Osteoblast (primary cell): ENCODE results near the gene ANGPTL2. TPM values are rescaled to one million over a fixed set of nuclear protein-coding genes. Genes with fewer than 3 reads are reported as not detected.

Source experiments
- DNase-seq: peaks from one replicate; pipeline ENCODE4 v3.0.0; 2011; ENCODE audit warnings: low spot score, mixed read lengths; ENCODE audit not compliant: insufficient read length; ENCODE audit errors: missing footprints
- H2AFZ ChIP-seq: 2 replicates; pipeline ENCODE4 v1.6.0; 2011; ENCODE audit warnings: mild to moderate bottlenecking, low read length
- H3K27ac ChIP-seq: 2 replicates; pipeline ENCODE4 v1.5.1; 2011; ENCODE audit warnings: mild to moderate bottlenecking, low read depth, low read length, moderate library complexity
- H3K27me3 ChIP-seq: 2 replicates; pipeline ENCODE4 v1.6.0; 2012; ENCODE audit warnings: mild to moderate bottlenecking, control low read depth, inconsistent platforms, low read length, moderate library complexity; ENCODE audit not compliant: insufficient read depth
- H3K36me3 ChIP-seq: 2 replicates; pipeline ENCODE4 v1.5.1; 2011; ENCODE audit warnings: mild to moderate bottlenecking, low read length, control low read depth, moderate library complexity; ENCODE audit not compliant: insufficient read depth
- H3K4me1 ChIP-seq: 2 replicates; pipeline ENCODE4 v1.5.1; 2011; ENCODE audit warnings: mild to moderate bottlenecking, low read length, control low read depth, moderate library complexity; ENCODE audit not compliant: insufficient read depth
- H3K4me2 ChIP-seq: 2 replicates; pipeline ENCODE4 v1.6.0; 2011; ENCODE audit warnings: mild to moderate bottlenecking, low read length; ENCODE audit not compliant: insufficient read depth
- H3K4me3 ChIP-seq: fragments of 200-600 bp; sonication (generic); 3 replicates; pipeline ENCODE4 v1.5.1; 2012; ENCODE audit warnings: mild to moderate bottlenecking, low read length, inconsistent platforms; ENCODE audit not compliant: insufficient read depth
- H3K79me2 ChIP-seq: 2 replicates; pipeline ENCODE4 v1.6.0; 2012; ENCODE audit warnings: mild to moderate bottlenecking, low read length, control low read depth, inconsistent platforms; ENCODE audit not compliant: insufficient read depth
- H3K9me3 ChIP-seq: 2 replicates; pipeline ENCODE4 v1.5.1; 2011; ENCODE audit warnings: low read depth, low read length, control low read depth
- H4K20me1 ChIP-seq: 2 replicates; pipeline ENCODE4 v1.6.0; 2012; ENCODE audit warnings: mild to moderate bottlenecking, low read length, control low read depth; ENCODE audit not compliant: insufficient read depth
- CTCF ChIP-seq: IDR thresholded peaks from 2 replicates; pipeline ENCODE4 v1.5.1; 2011; ENCODE audit warnings: mild to moderate bottlenecking, low read depth, low read length, moderate library complexity; ENCODE audit errors: extremely low read depth
- total RNA-seq: library from RNA; depleted of rRNA; stranded (reverse); fragments of >200 nt; gene quantifications from 2 replicates; pipeline ENCODE4 v1.2.3, GENCODE V29; 2012

ANGPTL2 gene
- total RNA-seq, 1 donor = 39.8 TPM

- no peaks in the 10 kb centered on the region for H3K4me1 ChIP-seq
- H3K79me2 ChIP-seq = no peaks in the 10 kb centered on the region
- no peak for TF ChIP-seq CTCF
- H2AFZ ChIP-seq = no peak overlapping the region
- H3K9me3 ChIP-seq = no peaks in the 10 kb centered on the region
- H3K27ac ChIP-seq = no peak overlapping the region
- no peaks in the 10 kb centered on the region for H3K27me3 ChIP-seq
- no peaks in the 10 kb centered on the region for H3K36me3 ChIP-seq
- no peak overlapping the region for H3K4me2 ChIP-seq
- no peaks in the 10 kb centered on the region for H4K20me1 ChIP-seq
- DNase-seq = no peak
- no peak overlapping the region for H3K4me3 ChIP-seq
These were observed 35.0 kb downstream of the ANGPTL2 start for GRCh38 chr9:127087411-127087810.

GRCh38 chr9:127086771-127087170 lies 35.7 kb downstream of the ANGPTL2 start:
- Histone ChIP-seq H2AFZ (no peak overlapping the region), H3K4me2 (no peak overlapping the region), H4K20me1 (no peaks in the 10 kb centered on the region), H3K27ac (no peak overlapping the region), H3K79me2 (no peaks in the 10 kb centered on the region), H3K9me3 (no peaks in the 10 kb centered on the region), H3K27me3 (no peaks in the 10 kb centered on the region), H3K4me3 (no peak overlapping the region), H3K36me3 (no peaks in the 10 kb centered on the region), H3K4me1 (no peaks in the 10 kb centered on the region)
- TF ChIP-seq CTCF = no peak
- DNase-seq = no peak

GRCh38 chr9:127085186-127085585 lies 37.2 kb downstream of the ANGPTL2 start:
- TF ChIP-seq CTCF = no peak
- DNase-seq = no peak
- no peak overlapping the region for H2AFZ ChIP-seq
- no peak overlapping the region for H3K4me2 ChIP-seq
- H3K36me3 ChIP-seq = no peaks in the 10 kb centered on the region
- no peaks in the 10 kb centered on the region for H3K4me1 ChIP-seq
- H3K79me2 ChIP-seq = no peaks in the 10 kb centered on the region
- H3K9me3 ChIP-seq = no peaks in the 10 kb centered on the region
- H4K20me1 ChIP-seq = no peaks in the 10 kb centered on the region
- H3K4me3 ChIP-seq = no peak overlapping the region
- H3K27me3 ChIP-seq = no peaks in the 10 kb centered on the region
- H3K27ac ChIP-seq = no peak overlapping the region

GRCh38 chr9:127084076-127085039 lies 38.1 kb downstream of the ANGPTL2 start:
- no peaks in the 10 kb centered on the region for H3K79me2 ChIP-seq
- H3K9me3 ChIP-seq = no peaks in the 10 kb centered on the region
- no peaks in the 10 kb centered on the region for H3K4me1 ChIP-seq
- H3K4me3 ChIP-seq = no peak overlapping the region
- H3K27ac ChIP-seq = no peak overlapping the region
- DNase-seq = no peak
- H3K36me3 ChIP-seq = no peaks in the 10 kb centered on the region
- TF ChIP-seq CTCF = no peak
- no peak overlapping the region for H2AFZ ChIP-seq
- no peaks in the 10 kb centered on the region for H3K27me3 ChIP-seq
- no peak overlapping the region for H3K4me2 ChIP-seq
- no peaks in the 10 kb centered on the region for H4K20me1 ChIP-seq
